Smooth muscle cell (in vitro differentiated cells): ENCODE measurements around the gene SPAST. TPM values are rescaled to one million over a fixed set of nuclear protein-coding genes. Genes with fewer than 3 reads are reported as not detected.
"Not testable (repeated sequence)": the region's sequence is repeated elsewhere in the genome, so short reads cannot be mapped to it uniquely, and the experiment has no call there.

Experiments used
- DNase-seq: peaks from one replicate; lab custom pipeline; 2025; ENCODE audit not compliant: unreplicated experiment; lab: John Stamatoyannopoulos, UW
- H2AFZ ChIP-seq: fragments of 200-600 bp; sonication (generic); 2 replicates; pipeline ENCODE4 v1.6.0; 2016; ENCODE audit warnings: antibody characterized with exemption, low read depth, mild to moderate bottlenecking
- H3F3A ChIP-seq: fragments of 200-600 bp; sonication (generic); 2 replicates; pipeline ENCODE4 v1.6.0; 2017; ENCODE audit warnings: antibody characterized with exemption, low read depth
- H3K27ac ChIP-seq: fragments of 200-600 bp; sonication (generic); 2 replicates; pipeline ENCODE4 v1.5.1; 2016; ENCODE audit warnings: low read depth, mild to moderate bottlenecking
- H3K27me3 ChIP-seq: fragments of 200-600 bp; sonication (generic); 2 replicates; pipeline ENCODE4 v1.6.1; 2016; ENCODE audit warnings: low read depth, mild to moderate bottlenecking
- H3K36me3 ChIP-seq: fragments of 200-600 bp; sonication (generic); 2 replicates; pipeline ENCODE4 v1.5.1; 2016; ENCODE audit warnings: low read depth
- H3K4me1 ChIP-seq: fragments of 200-600 bp; sonication (generic); 2 replicates; pipeline ENCODE4 v1.5.1; 2016; ENCODE audit warnings: low read depth
- H3K4me2 ChIP-seq: fragments of 200-600 bp; sonication (generic); 2 replicates; pipeline ENCODE4 v1.6.0; 2016; ENCODE audit warnings: mild to moderate bottlenecking
- H3K4me3 ChIP-seq: fragments of 200-600 bp; sonication (generic); 2 replicates; pipeline ENCODE4 v1.5.1; 2016; ENCODE audit warnings: mild to moderate bottlenecking
- H3K79me2 ChIP-seq: fragments of 200-600 bp; sonication (generic); 2 replicates; pipeline ENCODE4 v1.6.0; 2016; ENCODE audit warnings: low read depth, mild to moderate bottlenecking
- H3K9ac ChIP-seq: fragments of 200-600 bp; sonication (generic); 2 replicates; pipeline ENCODE4 v1.6.0; 2016; ENCODE audit warnings: low read depth
- H3K9me3 ChIP-seq: fragments of 200-600 bp; sonication (generic); replicated peaks from 2 replicates; pipeline ENCODE4 v1.5.1; 2016; ENCODE audit warnings: low read depth
- H4K20me1 ChIP-seq: fragments of 200-600 bp; sonication (generic); 2 replicates; pipeline ENCODE4 v1.6.0; 2016; ENCODE audit warnings: low read depth
- WGBS: methylation state at CpG from one replicate; pipeline ENCODE4 v1.1.7; 2016; ENCODE audit warnings: low lambda C conversion rate; 5-methylcytosine and 5-hydroxymethylcytosine counted together
- polyA plus RNA-seq: library from polyadenylated mRNA; unstranded; fragments of >200 nt; fragmentation: Nextera tagmentation; extraction: Ambion mirVana; gene quantifications from 2 replicates; pipeline ENCODE4 v1.2.1, GENCODE V29; 2016
- total RNA-seq: library from RNA; depleted of rRNA; stranded (reverse); fragments of >200 nt; gene quantifications from 2 replicates; pipeline ENCODE4 v1.2.3, GENCODE V29; 2014
- TF ChIP-seq, protein P1 (sequence below): fragments of 200-600 bp; sonication (generic); IDR thresholded peaks from 2 replicates; pipeline ENCODE4 v1.5.1; 2017; ENCODE audit warnings: borderline replicate concordance, mild to moderate bottlenecking, antibody characterized with exemption; ENCODE audit not compliant: insufficient read depth, poor library complexity, severe bottlenecking

Gene SPAST
- total and polyA plus RNA-seq, 2 experiments from 2014 or later: 6.2 to 24.4 TPM

GRCh38 chr2:32043561-32043960 lies 19.8 kb upstream of the SPAST start:
- Histone ChIP-seq H3K27me3 (no peaks in the 10 kb centered on the region), H3K36me3 (no peaks in the 10 kb centered on the region), H3F3A (no peaks in the 10 kb centered on the region), H2AFZ (no peak overlapping the region), H3K27ac (no peak overlapping the region), H4K20me1 (no peaks in the 10 kb centered on the region), H3K4me3 (no peak overlapping the region), H3K4me2 (no peak overlapping the region), H3K9me3 (no peaks in the 10 kb centered on the region), H3K79me2 (peaks cover 9% of the 10 kb centered on the region), H3K9ac (no peak overlapping the region), H3K4me1 (no peaks in the 10 kb centered on the region)
- 84% methylated on average over 7 of the region's 7 CpGs for WGBS
- TF ChIP-seq, protein P1, sequence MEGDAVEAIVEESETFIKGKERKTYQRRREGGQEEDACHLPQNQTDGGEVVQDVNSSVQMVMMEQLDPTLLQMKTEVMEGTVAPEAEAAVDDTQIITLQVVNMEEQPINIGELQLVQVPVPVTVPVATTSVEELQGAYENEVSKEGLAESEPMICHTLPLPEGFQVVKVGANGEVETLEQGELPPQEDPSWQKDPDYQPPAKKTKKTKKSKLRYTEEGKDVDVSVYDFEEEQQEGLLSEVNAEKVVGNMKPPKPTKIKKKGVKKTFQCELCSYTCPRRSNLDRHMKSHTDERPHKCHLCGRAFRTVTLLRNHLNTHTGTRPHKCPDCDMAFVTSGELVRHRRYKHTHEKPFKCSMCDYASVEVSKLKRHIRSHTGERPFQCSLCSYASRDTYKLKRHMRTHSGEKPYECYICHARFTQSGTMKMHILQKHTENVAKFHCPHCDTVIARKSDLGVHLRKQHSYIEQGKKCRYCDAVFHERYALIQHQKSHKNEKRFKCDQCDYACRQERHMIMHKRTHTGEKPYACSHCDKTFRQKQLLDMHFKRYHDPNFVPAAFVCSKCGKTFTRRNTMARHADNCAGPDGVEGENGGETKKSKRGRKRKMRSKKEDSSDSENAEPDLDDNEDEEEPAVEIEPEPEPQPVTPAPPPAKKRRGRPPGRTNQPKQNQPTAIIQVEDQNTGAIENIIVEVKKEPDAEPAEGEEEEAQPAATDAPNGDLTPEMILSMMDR: no peak
- no peak for DNase-seq

DNA sequence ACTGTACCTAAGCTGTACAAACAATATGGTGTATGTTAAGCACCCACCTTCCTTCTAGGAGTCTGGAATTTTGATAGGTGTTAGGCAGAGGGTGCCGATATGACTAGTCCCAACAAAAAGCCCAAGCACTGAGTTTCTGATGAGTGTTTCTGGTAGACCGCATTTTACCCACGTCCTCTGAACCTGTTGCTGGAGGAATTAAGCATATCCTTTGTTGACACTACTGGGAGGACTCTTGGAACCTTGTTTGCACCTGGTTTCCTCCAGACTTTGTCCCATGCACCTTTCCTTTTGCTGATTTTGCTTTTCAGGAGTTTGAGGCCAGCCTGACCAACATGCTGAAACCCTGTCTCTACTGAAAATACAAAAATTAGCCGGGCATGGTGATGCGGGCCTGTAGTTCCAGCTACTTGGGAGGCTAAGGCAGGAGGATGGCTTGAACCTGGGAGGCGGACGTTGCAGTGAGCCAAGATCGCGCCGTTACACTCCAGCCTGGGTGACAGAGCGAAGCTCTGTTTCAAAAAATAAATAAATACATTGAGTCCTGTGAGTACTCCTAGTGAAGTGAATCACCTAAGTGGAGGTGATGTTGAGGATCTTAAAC lies 11.4 kb upstream of the SPAST start:
- Histone ChIP-seq H3K9me3 (no peaks in the 10 kb centered on the region), H3K9ac (no peak overlapping the region), H3K36me3 (no peaks in the 10 kb centered on the region), H3K27me3 (no peaks in the 10 kb centered on the region), H3K4me1 (no peaks in the 10 kb centered on the region), H4K20me1 (no peaks in the 10 kb centered on the region), H3F3A (no peaks in the 10 kb centered on the region), H3K27ac (no peak overlapping the region), H2AFZ (no peak overlapping the region), H3K79me2 (no peaks in the 10 kb centered on the region), H3K4me2 (no peak overlapping the region), H3K4me3 (no peak overlapping the region)
- no peak for DNase-seq
- TF ChIP-seq, protein P1: no peak
- WGBS: 97% methylated on average over 11 of the region's 11 CpGs

DNA sequence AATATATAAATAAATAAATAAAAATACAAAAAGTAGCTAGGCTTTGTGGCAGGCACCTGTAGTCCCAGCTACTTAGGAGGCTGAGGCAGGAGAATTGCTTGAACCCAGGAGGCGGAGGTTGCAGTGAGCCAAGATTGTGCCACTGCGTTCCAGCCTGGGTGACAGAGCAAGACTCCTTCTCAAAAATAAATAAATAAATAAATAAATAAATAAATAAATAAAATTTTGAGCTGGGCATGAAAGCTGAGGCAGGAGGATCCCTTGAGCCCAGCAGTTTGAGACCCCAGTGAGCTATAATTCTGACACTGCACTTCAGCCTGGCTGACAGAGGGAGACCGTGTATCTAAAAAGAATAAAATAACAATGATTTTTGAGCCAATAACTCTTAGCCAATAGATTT lies 8.8 kb upstream of the SPAST start:
- not testable (repeated sequence) for H3K27ac ChIP-seq, H3K27me3 ChIP-seq, H3K4me2 ChIP-seq, H3K36me3 ChIP-seq, H3F3A ChIP-seq, H3K4me1 ChIP-seq, H2AFZ ChIP-seq, H3K4me3 ChIP-seq, DNase-seq, H3K9ac ChIP-seq, H4K20me1 ChIP-seq, H3K79me2 ChIP-seq, H3K9me3 ChIP-seq
- WGBS: 75% methylated on average over 3 of the region's 3 CpGs

- TF ChIP-seq, protein P1: no peak
- no peaks in the 10 kb centered on the region for H3K36me3 ChIP-seq
- no peak overlapping the region for H3K9ac ChIP-seq
- no peak overlapping the region for H3K27ac ChIP-seq
- no peak overlapping the region for H2AFZ ChIP-seq
- H3K27me3 ChIP-seq: no peaks in the 10 kb centered on the region
- H3K4me2 ChIP-seq: no peak overlapping the region
- H3K4me3 ChIP-seq: no peak overlapping the region
- H3K9me3 ChIP-seq: no peaks in the 10 kb centered on the region
- peaks cover 4% of the 10 kb centered on the region for H3K4me1 ChIP-seq
- no peak for DNase-seq
- H3F3A ChIP-seq: no peaks in the 10 kb centered on the region
- no peaks in the 10 kb centered on the region for H3K79me2 ChIP-seq
- WGBS: 80% methylated on average over 2 of the region's 2 CpGs
- no peaks in the 10 kb centered on the region for H4K20me1 ChIP-seq
Measured at GRCh38 chr2:32058130-32058529, 5.2 kb upstream of the SPAST start.
